H1 (cell line): Measurements from ENCODE around the gene PARD6B. TPM values are rescaled to one million over a fixed set of nuclear protein-coding genes. Genes with fewer than 3 reads are reported as not detected.

Source experiments
- HDAC2 ChIP-seq, 2 experiments: fragments of 300-600 bp in 1 of 2; sonication (generic) in 1 of 2; IDR thresholded peaks; 2 replicates each; pipeline ENCODE4 v1.6.1; 2011 to 2012; ENCODE audit warnings: low read depth in 2 of 2, low read length in 2 of 2, mild to moderate bottlenecking in 2 of 2, moderate library complexity in 2 of 2, borderline replicate concordance in 1 of 2, inconsistent platforms in 1 of 2
- JUN ChIP-seq: IDR thresholded peaks from 2 replicates; pipeline ENCODE4 v1.6.1; 2011; ENCODE audit warnings: low read depth, mild to moderate bottlenecking, improper control_type of control experiment, low read length
- KDM5A ChIP-seq: fragments of 200-600 bp; IDR thresholded peaks from 2 replicates; pipeline ENCODE4 v1.7.1; 2012; ENCODE audit warnings: mild to moderate bottlenecking, low read length, inconsistent platforms, mixed read lengths
- MAFK ChIP-seq: IDR thresholded peaks from 2 replicates; pipeline ENCODE4 v1.6.1; 2012; ENCODE audit warnings: low read depth, mild to moderate bottlenecking, improper control_type of control experiment, low read length
- MAX ChIP-seq: IDR thresholded peaks from 2 replicates; pipeline ENCODE4 v1.6.1; 2012; ENCODE audit warnings: inconsistent platforms
- RBBP5 ChIP-seq: IDR thresholded peaks from 2 replicates; pipeline ENCODE4 v1.7.1; 2012; ENCODE audit warnings: low read depth, mild to moderate bottlenecking, inconsistent platforms, low read length, moderate library complexity, borderline replicate concordance
- YY1 ChIP-seq: IDR thresholded peaks from 2 replicates; pipeline ENCODE4 v1.6.1; 2011; ENCODE audit warnings: low read depth, mild to moderate bottlenecking, low read length
- polyA plus RNA-seq, 7 experiments: library from polyadenylated mRNA; depleted of rRNA in 3 of 7; stranded (reverse) in 5 of 7; unstranded in 2 of 7; fragments of >200 nt in 5 of 7; fragments of 200-250 nt in 2 of 7; gene quantifications; 1 replicate in 5 of 7; 2 replicates in 1 of 7; 4 replicates in 1 of 7; pipeline versions ENCODE4 v1.2.1 to v1.2.3, GENCODE V29; 2011 to 2013; ENCODE audit warnings: missing spikeins in 2 of 7, mixed read lengths in 2 of 7
- total RNA-seq: library from RNA; stranded (reverse); fragmentation: NEBNext Ultra II Directional; extraction: Animal tissue kit (Norgen Biotek cat#: 25700); gene quantifications from 2 replicates; pipeline ENCODE4 v1.2.1, GENCODE V29; 2021

Gene PARD6B
- total and polyA plus RNA-seq, 2 of the 8 experiments (the other 6 are each of a cell fraction or from before 2014, with no cell fraction given), result 5.2 to 34.1 TPM

GRCh38 chr20:50711113-50711825, 20.1 kb upstream of the PARD6B start (continued):
- TF ChIP-seq RBBP5 (no peak), JUN (no peak), YY1 (no peak), MAX (no peak), HDAC2 (IDR thresholded peaks at IDR 0.05; ENCODE audit: borderline replicate concordance in 1 of 2, low read depth in 2 of 2, low read length in 2 of 2) (no peak), MAFK (no peak), KDM5A (no peak)
